GM19239 (cell line): ENCODE data around the gene OR2V1.
A peak's percentile ranks its signal among the peaks of the same experiment; 100 is the strongest.
"Not testable (repeated sequence)": the region's sequence is repeated elsewhere in the genome, so short reads cannot be mapped to it uniquely, and the experiment has no call there.

Experiments
- DNase-seq: peaks from one replicate; pipeline ENCODE4 v3.0.0; 2011; ENCODE audit warnings: low spot score; ENCODE audit not compliant: insufficient read length
- FAIRE-seq: peaks from 2 replicates; lab custom pipeline; 2011; peaks lifted over from hg19 to GRCh38; lab: Jason Lieb, UNC

OR2V1 gene

GRCh38 chr5:181160755-181161533 is 30.0 kb upstream of the OR2V1 start:
- DNase-seq, FAIRE-seq: not testable (repeated sequence)

GRCh38 chr5:181160152-181160754 is 29.3 kb upstream of the OR2V1 start:
- DNase-seq (no peak), FAIRE-seq (peak; percentile 18)

GRCh38 chr5:181159286-181160151 is 28.6 kb upstream of the OR2V1 start:
- peak; percentile 76 for DNase-seq
- FAIRE-seq, result peak; percentile 93

- DNase-seq (no peak), FAIRE-seq (no peak)
Observed at GRCh38 chr5:181158869-181159268, 27.9 kb upstream of the OR2V1 start.

- FAIRE-seq (no peak), DNase-seq (no peak)
Observed at GRCh38 chr5:181156758-181157157, 25.8 kb upstream of the OR2V1 start.

GRCh38 chr5:181153814-181154213 is 22.8 kb upstream of the OR2V1 start:
- no peak for FAIRE-seq
- DNase-seq, result no peak

GRCh38 chr5:181152406-181152805 is 21.4 kb upstream of the OR2V1 start:
- FAIRE-seq, result no peak

GRCh38 chr5:181151146-181151545 is 20.2 kb upstream of the OR2V1 start:
- no peak for FAIRE-seq
- no peak for DNase-seq

More at GRCh38 chr5:181152406-181152805, 21.4 kb upstream of the OR2V1 start:
- DNase-seq, result no peak

GRCh38 chr5:181149806-181150733 is 19.1 kb upstream of the OR2V1 start:
- FAIRE-seq (no peak), DNase-seq (no peak)

GRCh38 chr5:181149355-181149754 is 18.4 kb upstream of the OR2V1 start:
- FAIRE-seq (no peak), DNase-seq (no peak)

- not testable (repeated sequence) for DNase-seq, FAIRE-seq
Observed at GRCh38 chr5:181146927-181147636, 16.1 kb upstream of the OR2V1 start, which contains the start of gene OR2V2. OR2V2 (plus strand) TSS chr5:181147586; CDS start chr5:181154943, 7,357 bp downstream.

- DNase-seq, result no peak
- no peak for FAIRE-seq
Observed at GRCh38 chr5:181145133-181145532, 14.2 kb upstream of the OR2V1 start.

GRCh38 chr5:181142054-181142453 is 11.1 kb upstream of the OR2V1 start:
- FAIRE-seq (no peak), DNase-seq (no peak)

- no peak for DNase-seq
- FAIRE-seq, result no peak
Observed at GRCh38 chr5:181140766-181141165, 9.8 kb upstream of the OR2V1 start.

- no peak for DNase-seq
- FAIRE-seq, result no peak
Observed at GRCh38 chr5:181138258-181138657, 7.3 kb upstream of the OR2V1 start.

GRCh38 chr5:181136361-181136955 is 5.5 kb upstream of the OR2V1 start:
- DNase-seq (no peak), FAIRE-seq (no peak)

GRCh38 chr5:181134259-181134658 is 3.3 kb upstream of the OR2V1 start:
- no peak for FAIRE-seq

GRCh38 chr5:181133610-181134231 is 2.8 kb upstream of the OR2V1 start:
- no peak for DNase-seq
- no peak for FAIRE-seq

More at GRCh38 chr5:181134259-181134658, 3.3 kb upstream of the OR2V1 start:
- DNase-seq, result no peak
